ENCODE measurements around the gene PDZRN4.

Gene PDZRN4

GRCh38 chr12:41344776-41345470, 156.8 kb downstream of the PDZRN4 start:
- TF ChIP-seq EZH2phosphoT487 (IDR thresholded peaks at IDR 0.05; ENCODE audit: low read depth) (no peak), CTCF (IDR thresholded peaks at IDR 0.05; ENCODE audit: low read depth, low read length) (no peak)
- H3K4me1 ChIP-seq (ENCODE audit: low read length), result no peaks in the 10 kb centered on the region
- H2AFZ ChIP-seq (ENCODE audit: low read depth, low read length), result no peak overlapping the region
- no peak overlapping the region for H3K4me2 ChIP-seq (ENCODE audit: low read length)
- H3K9ac ChIP-seq (ENCODE audit: low read length), result no peak overlapping the region
- no peaks in the 10 kb centered on the region for H4K20me1 ChIP-seq (ENCODE audit: insufficient read depth, low read length)
- no peaks in the 10 kb centered on the region for H3K79me2 ChIP-seq (ENCODE audit: low read length)
- no peak overlapping the region for H3K27ac ChIP-seq (ENCODE audit: low read length)
- H3K4me3 ChIP-seq (ENCODE audit: low read length), result no peak overlapping the region
- no peaks in the 10 kb centered on the region for H3K36me3 ChIP-seq (replicated peaks; ENCODE audit: low read depth, low read length)
- no peaks in the 10 kb centered on the region for H3K27me3 ChIP-seq (ENCODE audit: low read depth, low read length)
- no peaks in the 10 kb centered on the region for H3K9me3 ChIP-seq (ENCODE audit: insufficient read depth, low read length)

- Histone ChIP-seq H3K79me2 (ENCODE audit: low read length) (no peaks in the 10 kb centered on the region), H3K27ac (ENCODE audit: low read length) (no peak overlapping the region), H3K27me3 (ENCODE audit: low read depth, low read length) (no peaks in the 10 kb centered on the region), H3K9me3 (ENCODE audit: insufficient read depth, low read length) (peaks cover 7% of the 10 kb centered on the region; the same call in 1 of the 2 replicates), H3K4me1 (ENCODE audit: low read length) (no peaks in the 10 kb centered on the region), H3K4me2 (ENCODE audit: low read length) (no peak overlapping the region), H3K4me3 (ENCODE audit: low read length) (no peak overlapping the region), H3K36me3 (replicated peaks; ENCODE audit: low read depth, low read length) (no peaks in the 10 kb centered on the region), H4K20me1 (ENCODE audit: insufficient read depth, low read length) (no peaks in the 10 kb centered on the region), H2AFZ (ENCODE audit: low read depth, low read length) (no peak overlapping the region), H3K9ac (ENCODE audit: low read length) (no peak overlapping the region)
- TF ChIP-seq EZH2phosphoT487 (IDR thresholded peaks at IDR 0.05; ENCODE audit: low read depth), result no peak
Observed at GRCh38 chr12:41348198-41348597, 160.1 kb downstream of the PDZRN4 start.

GRCh38 chr12:41356181-41356580, 168.1 kb downstream of the PDZRN4 start:
- H3K27me3 ChIP-seq (ENCODE audit: low read depth, low read length), result no peaks in the 10 kb centered on the region
- H4K20me1 ChIP-seq (ENCODE audit: insufficient read depth, low read length), result no peaks in the 10 kb centered on the region
- H2AFZ ChIP-seq (ENCODE audit: low read depth, low read length), result no peak overlapping the region
- H3K4me3 ChIP-seq (ENCODE audit: low read length), result no peak overlapping the region
- no peak for TF ChIP-seq CTCF (IDR thresholded peaks at IDR 0.05; ENCODE audit: low read depth, low read length)
- no peak for TF ChIP-seq EZH2phosphoT487 (IDR thresholded peaks at IDR 0.05; ENCODE audit: low read depth)
- H3K9me3 ChIP-seq (ENCODE audit: insufficient read depth, low read length), result peaks cover 3% of the 10 kb centered on the region; the same call in 1 of the 2 replicates
- H3K4me1 ChIP-seq (ENCODE audit: low read length), result no peaks in the 10 kb centered on the region
- no peaks in the 10 kb centered on the region for H3K36me3 ChIP-seq (replicated peaks; ENCODE audit: low read depth, low read length)
- no peak overlapping the region for H3K9ac ChIP-seq (ENCODE audit: low read length)
- no peak overlapping the region for H3K27ac ChIP-seq (ENCODE audit: low read length)
- H3K4me2 ChIP-seq (ENCODE audit: low read length), result no peak overlapping the region
- H3K79me2 ChIP-seq (ENCODE audit: low read length), result no peaks in the 10 kb centered on the region

- H3K9ac ChIP-seq (ENCODE audit: low read length), result no peak overlapping the region
- H2AFZ ChIP-seq (ENCODE audit: low read depth, low read length), result no peak overlapping the region
- TF ChIP-seq CTCF (IDR thresholded peaks at IDR 0.05; ENCODE audit: low read depth, low read length) (no peak), EZH2phosphoT487 (IDR thresholded peaks at IDR 0.05; ENCODE audit: low read depth) (no peak)
Observed at GRCh38 chr12:41361738-41362137, 173.6 kb downstream of the PDZRN4 start.

More at GRCh38 chr12:41361738-41362137, 173.6 kb downstream of the PDZRN4 start:
- no peaks in the 10 kb centered on the region for H3K27me3 ChIP-seq (ENCODE audit: low read depth, low read length)
- no peaks in the 10 kb centered on the region for H3K79me2 ChIP-seq (ENCODE audit: low read length)
- H3K4me1 ChIP-seq (ENCODE audit: low read length), result no peaks in the 10 kb centered on the region
- no peak overlapping the region for H3K4me2 ChIP-seq (ENCODE audit: low read length)
- H3K4me3 ChIP-seq (ENCODE audit: low read length), result no peak overlapping the region
- H3K9me3 ChIP-seq (ENCODE audit: insufficient read depth, low read length), result no peaks in the 10 kb centered on the region
- no peaks in the 10 kb centered on the region for H3K36me3 ChIP-seq (replicated peaks; ENCODE audit: low read depth, low read length)
- H4K20me1 ChIP-seq (ENCODE audit: insufficient read depth, low read length), result no peaks in the 10 kb centered on the region
- no peak overlapping the region for H3K27ac ChIP-seq (ENCODE audit: low read length)

All from OCI-LY3 (cell line).